D721Med (cell line): ENCODE data around the gene CLIC5.

Experiments used
- DNase-seq: peaks from one replicate; pipeline ENCODE4 v3.0.0; 2011; ENCODE audit warnings: low spot score; ENCODE audit not compliant: insufficient read length
- FAIRE-seq: peaks from 2 replicates; lab custom pipeline; 2011; peaks lifted over from hg19 to GRCh38; lab: Jason Lieb, UNC
- CTCF ChIP-seq: IDR thresholded peaks from 2 replicates; pipeline ENCODE4 v1.5.1; 2012; ENCODE audit warnings: mild to moderate bottlenecking, control low read depth; ENCODE audit not compliant: insufficient read depth; ENCODE audit errors: missing control alignments

CLIC5 gene

GRCh38 chr6:45903959-45904358 lies 111.7 kb downstream of the CLIC5 start:
- no peak for DNase-seq
- TF ChIP-seq CTCF = no peak
- no peak for FAIRE-seq

- TF ChIP-seq CTCF = no peak
- FAIRE-seq = no peak
- DNase-seq = no peak
Measured at GRCh38 chr6:45902984-45903383, 112.7 kb downstream of the CLIC5 start.

GRCh38 chr6:45901767-45902650 lies 113.7 kb downstream of the CLIC5 start:
- FAIRE-seq (no peak), DNase-seq (no peak)
- TF ChIP-seq CTCF = no peak

GRCh38 chr6:45900808-45901752 lies 114.6 kb downstream of the CLIC5 start:
- no peak for TF ChIP-seq CTCF
- DNase-seq (no peak), FAIRE-seq (no peak)

GRCh38 chr6:45899683-45899946 lies 116.0 kb downstream of the CLIC5 start:
- FAIRE-seq (no peak), DNase-seq (no peak)
- no peak for TF ChIP-seq CTCF

- no peak for TF ChIP-seq CTCF
- DNase-seq (no peak), FAIRE-seq (no peak)
Measured at GRCh38 chr6:45898941-45899682, 116.5 kb downstream of the CLIC5 start.
